TTC549 (cell line): ENCODE results near the gene PLAAT2.
"Not testable (repeated sequence)": the region's sequence is repeated elsewhere in the genome, so short reads cannot be mapped to it uniquely, and the experiment has no call there.

ENCODE experiments used
- FAIRE-seq: peaks from 2 replicates; lab custom pipeline; 2012; peaks lifted over from hg19 to GRCh38; lab: Jason Lieb, UNC

The PLAAT2 gene

GRCh38 chr11:63549411-63549810 lies 13.8 kb downstream of the PLAAT2 start:
- FAIRE-seq = no peak

- FAIRE-seq = no peak
Observed at GRCh38 chr11:63548178-63548577, 15.0 kb downstream of the PLAAT2 start.

GRCh38 chr11:63547061-63547460 lies 16.1 kb downstream of the PLAAT2 start:
- FAIRE-seq = no peak

DNA sequence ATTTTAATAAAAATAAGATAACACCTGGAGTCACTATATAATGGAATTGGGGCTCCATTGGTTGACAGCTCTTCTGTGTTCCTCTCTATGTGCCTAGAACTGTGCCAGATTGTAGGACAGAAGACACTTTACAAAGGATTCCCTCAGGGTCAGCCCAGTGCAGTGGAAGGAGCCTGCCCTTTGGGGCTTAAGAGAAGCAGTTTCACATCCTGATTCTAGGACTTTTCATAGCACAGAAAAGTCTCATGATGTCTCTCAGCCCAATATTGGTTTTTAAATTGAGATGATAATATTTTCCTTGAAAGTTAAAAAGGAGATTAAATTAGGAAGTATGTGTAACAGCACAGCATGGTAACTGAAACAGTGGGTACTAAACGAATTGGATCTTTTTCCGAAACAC lies 19.5 kb downstream of the PLAAT2 start:
- no peak for FAIRE-seq

DNA sequence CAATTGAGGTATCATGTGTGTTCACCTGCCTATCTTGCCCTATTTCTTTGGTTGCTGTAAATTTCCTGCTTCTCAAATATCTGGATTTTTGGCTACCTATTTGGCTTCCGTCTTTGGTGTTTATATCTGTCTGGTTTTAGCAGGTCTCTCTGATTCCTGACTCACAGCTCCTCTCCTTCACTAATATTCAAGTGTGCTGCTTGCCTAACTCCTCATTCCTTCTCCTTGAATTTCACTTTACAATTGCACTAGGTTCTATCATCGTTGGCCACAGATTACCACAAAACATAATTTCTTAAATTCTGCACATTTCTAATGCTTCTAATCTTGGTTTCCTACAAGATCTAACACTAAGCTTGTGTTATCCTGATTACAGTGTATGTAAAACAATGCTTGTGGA lies 20.7 kb downstream of the PLAAT2 start:
- not testable (repeated sequence) for FAIRE-seq

DNA sequence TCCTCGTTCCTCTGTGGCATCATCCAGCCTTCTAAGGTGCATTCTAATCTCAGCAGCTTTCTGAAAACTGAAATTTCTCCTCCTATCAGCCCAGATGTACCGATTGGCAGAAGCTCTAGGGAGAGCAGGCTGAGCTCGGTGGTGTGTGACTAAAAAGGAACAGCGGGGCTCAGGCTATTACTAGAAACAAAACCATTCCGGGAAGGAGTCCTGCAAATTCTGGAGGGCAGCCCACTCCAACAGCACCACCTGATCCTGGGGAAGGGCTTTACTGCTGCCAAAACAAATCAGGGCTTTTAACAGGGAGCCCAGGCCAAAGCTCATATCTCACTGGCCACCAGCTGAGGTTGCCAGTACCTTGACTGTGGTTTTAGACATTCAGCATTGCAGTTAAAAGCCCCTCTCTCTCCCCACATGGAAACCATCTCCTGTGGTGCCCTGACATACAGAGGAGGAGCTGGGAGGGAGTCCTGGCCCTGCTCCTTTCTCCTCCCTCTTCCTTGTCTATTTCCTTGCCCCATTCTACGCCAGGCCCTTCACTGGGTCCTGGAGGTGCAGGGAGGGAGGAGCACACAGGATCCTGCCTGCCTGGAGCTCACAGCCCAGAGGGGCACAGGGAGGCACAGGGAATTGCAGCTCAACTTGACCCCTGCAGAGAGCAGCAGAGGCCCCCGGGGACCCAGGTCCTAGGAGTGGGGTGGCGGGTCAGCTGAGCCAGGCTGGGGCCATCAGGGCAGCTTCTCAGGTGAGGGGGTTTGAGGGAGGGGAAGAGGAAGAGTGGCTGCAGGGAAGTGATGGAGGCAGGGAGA lies 25.7 kb downstream of the PLAAT2 start:
- no peak for FAIRE-seq

DNA sequence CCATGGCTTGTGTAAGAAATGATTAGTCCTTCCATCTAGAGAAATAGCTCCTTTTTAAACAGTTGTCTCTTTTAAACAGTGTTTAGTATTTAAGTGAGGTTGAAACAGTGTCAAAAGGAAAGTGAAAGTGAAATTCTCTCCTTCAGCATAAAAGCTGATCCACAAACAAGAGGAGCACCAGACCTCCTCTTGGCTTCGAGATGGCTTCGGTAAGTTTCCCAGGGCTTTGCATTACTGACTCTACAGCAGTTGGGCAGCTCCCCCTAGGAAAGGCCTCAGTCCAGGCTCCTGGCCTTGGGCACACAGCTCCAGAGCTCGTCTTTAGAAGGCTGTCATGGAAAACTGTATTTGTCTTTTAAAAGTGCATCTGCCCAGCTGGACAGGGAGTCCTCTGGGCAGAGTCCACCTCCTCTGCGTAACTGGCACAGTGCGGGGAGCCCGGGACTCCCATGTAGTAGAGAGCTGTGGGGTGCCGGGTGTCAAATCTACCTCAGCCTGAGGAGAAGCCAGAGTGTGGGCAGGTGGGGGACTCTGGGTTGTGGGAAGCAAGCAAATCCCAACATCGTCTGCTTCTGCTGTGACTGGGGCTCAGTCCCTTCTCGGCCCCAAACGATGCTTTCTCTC lies 26.4 kb downstream of the PLAAT2 start, which contains the start of gene PLAAT4:
Gene PLAAT4 (plus strand): TSS at position 140 of the 624 bp plus-strand sequence. CDS start 61 bp downstream, at position 201.
- FAIRE-seq = no peak

- no peak for FAIRE-seq
Observed at GRCh38 chr11:63535734-63536133, 27.4 kb downstream of the PLAAT2 start.

- no peak for FAIRE-seq
Observed at GRCh38 chr11:63534895-63535461, 28.2 kb downstream of the PLAAT2 start.

DNA sequence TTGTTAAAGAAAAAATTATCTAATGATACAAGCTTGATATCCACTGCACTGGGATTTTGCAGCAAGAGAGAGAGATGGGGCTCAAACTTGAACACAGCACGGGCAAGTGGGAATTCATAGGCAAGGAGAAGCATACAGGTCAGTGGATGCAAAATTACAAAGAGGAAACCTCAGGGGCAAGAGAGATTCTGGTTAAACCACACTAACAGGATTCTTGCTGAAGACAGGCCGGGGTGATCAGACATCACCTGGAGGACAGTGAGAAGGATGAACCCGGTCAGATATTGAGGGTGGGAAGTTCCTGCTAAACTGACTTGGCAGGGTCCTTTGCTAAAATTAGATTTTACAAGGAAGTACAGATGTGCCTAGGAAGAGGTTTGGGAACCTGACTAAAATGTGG lies 29.1 kb downstream of the PLAAT2 start:
- no peak for FAIRE-seq

GRCh38 chr11:63532799-63533475 lies 30.2 kb downstream of the PLAAT2 start:
- FAIRE-seq = no peak

DNA sequence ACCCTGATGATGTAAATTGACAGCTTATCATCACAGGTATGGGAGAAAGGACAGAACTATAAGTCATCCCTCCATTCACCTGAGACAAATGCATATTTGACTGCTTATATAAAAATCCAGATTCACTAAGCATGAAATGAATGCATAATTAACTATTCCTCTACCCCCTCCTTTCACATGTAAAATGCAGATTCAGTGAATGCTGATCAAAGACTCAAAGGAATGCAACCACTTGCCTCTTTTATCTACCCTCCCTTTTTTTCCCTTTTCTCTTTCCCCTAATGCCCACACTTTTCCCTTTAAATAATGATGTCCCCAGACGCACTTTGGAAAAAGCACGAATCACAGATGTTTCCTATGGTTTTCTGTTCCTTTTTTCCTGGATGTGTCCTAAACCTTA lies 31.1 kb downstream of the PLAAT2 start:
- FAIRE-seq = no peak

- not testable (repeated sequence) for FAIRE-seq
Observed at GRCh38 chr11:63531074-63531792, 31.9 kb downstream of the PLAAT2 start.

- no peak for FAIRE-seq
Observed at GRCh38 chr11:63530021-63530420, 33.2 kb downstream of the PLAAT2 start.

- not testable (repeated sequence) for FAIRE-seq
Observed at GRCh38 chr11:63529373-63529772, 33.8 kb downstream of the PLAAT2 start.

- not testable (repeated sequence) for FAIRE-seq
Observed at GRCh38 chr11:63528729-63529278, 34.4 kb downstream of the PLAAT2 start.

DNA sequence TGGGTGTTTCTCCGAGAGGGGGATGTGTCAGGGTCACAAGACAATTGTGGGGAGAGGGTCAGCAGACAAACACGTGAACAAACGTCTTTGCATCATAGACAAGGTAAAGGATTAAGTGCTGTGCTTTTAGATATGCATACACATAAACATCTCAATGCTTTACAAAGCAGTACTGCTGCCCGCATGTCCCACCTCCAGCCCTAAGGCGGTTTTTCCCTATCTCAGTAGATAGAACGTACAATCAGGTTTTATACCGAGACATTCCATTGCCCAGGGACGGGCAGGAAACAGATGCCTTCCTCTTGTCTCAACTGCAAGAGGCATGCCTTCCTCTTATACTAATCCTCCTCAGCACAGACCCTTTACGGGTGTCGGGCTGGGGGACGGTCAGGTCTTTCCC lies 35.0 kb downstream of the PLAAT2 start:
- not testable (repeated sequence) for FAIRE-seq

DNA sequence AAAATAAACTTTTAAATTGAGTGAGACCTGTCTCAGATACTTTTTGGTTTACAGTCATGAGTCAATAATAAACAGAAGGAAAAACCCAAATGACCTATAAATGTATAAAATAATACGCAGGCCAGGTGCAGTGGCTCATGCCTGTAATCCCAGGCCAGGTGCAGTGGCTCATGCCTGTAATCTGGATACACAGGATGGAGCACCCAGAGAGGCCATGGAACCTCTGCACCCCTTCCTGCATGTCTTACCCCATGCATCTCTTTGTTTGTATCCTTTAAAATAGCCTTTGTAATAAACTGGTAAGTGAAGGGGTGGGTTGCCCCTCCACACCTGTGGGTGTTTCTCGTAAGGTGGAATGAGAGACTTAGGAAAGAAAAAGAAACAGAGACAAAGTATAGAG lies 35.5 kb downstream of the PLAAT2 start:
- FAIRE-seq = no peak

- FAIRE-seq = no peak
Observed at GRCh38 chr11:63523151-63523550, 40.0 kb downstream of the PLAAT2 start.

DNA sequence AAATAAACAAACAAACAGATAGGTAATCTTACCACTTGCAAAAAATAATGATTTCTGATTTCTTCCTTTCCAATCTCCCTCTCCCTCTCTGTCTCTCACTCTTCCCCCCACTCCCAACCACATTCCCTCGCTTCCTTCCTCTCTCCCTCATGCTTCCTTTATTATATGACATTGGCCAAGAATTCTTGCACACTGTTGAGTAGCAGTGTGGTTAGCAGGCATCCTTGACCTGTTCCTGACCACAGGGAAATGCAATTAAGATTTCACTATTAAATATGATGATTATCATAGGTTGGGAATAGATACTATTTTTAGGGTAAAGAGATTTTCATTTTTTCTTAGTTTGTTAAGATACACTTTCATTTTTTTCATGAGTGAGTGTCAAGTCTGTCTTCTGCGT lies 41.3 kb downstream of the PLAAT2 start:
- no peak for FAIRE-seq

- no peak for FAIRE-seq
Observed at GRCh38 chr11:63520606-63521170, 42.5 kb downstream of the PLAAT2 start.
